ENCODE results near the gene STAG2. TPM values are rescaled to one million over a fixed set of nuclear protein-coding genes. Genes with fewer than 3 reads are reported as not detected.
A peak's percentile ranks its signal among the peaks of the same experiment; 100 is the strongest.

STAG2 gene
- polyA plus RNA-seq, 3 donors: 20.6 to 56.2 (median 40.9) TPM

- no peak overlapping the region for H3K4me3 ChIP-seq (replicated peaks in 1 of 3; ENCODE audit: low read depth in 2 of 3, low read length in 3 of 3)
- DNase-seq: no peak
- TF ChIP-seq CTCF (IDR thresholded peaks at IDR 0.05): no peak
- Mint-ChIP-seq H3K27me3 (ENCODE audit: low read depth in 3 of 3) (peaks cover 0 to 12% (median 1%) of the 10 kb centered on the region in 3 donors), H3K4me3 (no peak overlapping the region), H3K4me1 (peaks cover 46% of the 10 kb centered on the region), H3K9me3 (peaks cover 0 to 18% (median 12%) of the 10 kb centered on the region in 7 donors), H3K27ac (peak overlapping the region in 1 of 7 donors; percentile 56), H3K36me3 (peaks cover 2 to 3% of the 10 kb centered on the region in 2 donors)
- peaks cover 96% of the 10 kb centered on the region for H3K79me2 ChIP-seq (ENCODE audit: insufficient read depth, low read length)
- H3K9me3 ChIP-seq (replicated peaks in 1 of 2; ENCODE audit: control insufficient read depth in 1 of 2, insufficient read depth in 1 of 2, low read length in 2 of 2): no peaks in the 10 kb centered on the region
- H3K4me1 ChIP-seq (ENCODE audit: control insufficient read depth in 1 of 2, insufficient read depth in 2 of 2, low read length in 2 of 2): peaks cover 18 to 41% of the 10 kb centered on the region in 2 donors
- H4K20me1 ChIP-seq (ENCODE audit: insufficient read depth, low read length): peaks cover 23% of the 10 kb centered on the region
- no peak overlapping the region for H3K9ac ChIP-seq (ENCODE audit: insufficient read depth, low read length, poor library complexity, severe bottlenecking)
- no peak overlapping the region for H2AFZ ChIP-seq (ENCODE audit: insufficient read depth, low read depth, low read length, poor library complexity, severe bottlenecking)
- no CpG with 5 or more reads among the region's 6 CpGs for WGBS (ENCODE audit: insufficient coverage)
- H3K4me2 ChIP-seq (replicated peaks; ENCODE audit: extremely low read depth, low read length, poor library complexity, severe bottlenecking): no peak overlapping the region
- H3K27me3 ChIP-seq (ENCODE audit: control insufficient read depth in 2 of 2, insufficient read depth in 2 of 2, low read length in 2 of 2): no peaks in the 10 kb centered on the region
- H3K36me3 ChIP-seq (replicated peaks in 1 of 2; ENCODE audit: control insufficient read depth in 1 of 2, insufficient read depth in 2 of 2, low read length in 2 of 2): no peaks in the 10 kb centered on the region
- no peak overlapping the region for H3K27ac ChIP-seq (ENCODE audit: low read depth in 1 of 2, low read length in 2 of 2)
- intact Hi-C loops (cut with micrococcal nuclease): loop anchor here in 1 of 2 donors (10.0 kb wide), 2 partner anchors 49 to 101 kb away; partner anchors contain the start of gene XIAP
These were observed 4.2 kb downstream of the STAG2 start for GRCh38 chrX:123965712-123966111.

- intact Hi-C loops (cut with micrococcal nuclease): loop anchor here in 1 of 2 donors (10.0 kb wide), 2 partner anchors 47 to 103 kb away; partner anchors contain the start of gene XIAP
- H3K4me1 Mint-ChIP-seq: peaks cover 55% of the 10 kb centered on the region
- no peak overlapping the region for H3K9ac ChIP-seq (ENCODE audit: insufficient read depth, low read length, poor library complexity, severe bottlenecking)
- H3K27ac ChIP-seq (ENCODE audit: low read depth in 1 of 2, low read length in 2 of 2): no peak overlapping the region
- H4K20me1 ChIP-seq (ENCODE audit: insufficient read depth, low read length): peaks cover 26% of the 10 kb centered on the region
- H3K4me1 ChIP-seq (ENCODE audit: control insufficient read depth in 1 of 2, insufficient read depth in 2 of 2, low read length in 2 of 2): peaks cover 27 to 56% of the 10 kb centered on the region in 2 donors
- H3K9me3 ChIP-seq (replicated peaks in 1 of 2; ENCODE audit: control insufficient read depth in 1 of 2, insufficient read depth in 1 of 2, low read length in 2 of 2): no peaks in the 10 kb centered on the region
- TF ChIP-seq CTCF (IDR thresholded peaks at IDR 0.05): no peak
- H3K4me3 Mint-ChIP-seq: no peak overlapping the region
- peak overlapping the region in 1 of 7 donors; percentile 41 for H3K27ac Mint-ChIP-seq
- peaks cover 2 to 3% of the 10 kb centered on the region in 2 donors for H3K36me3 Mint-ChIP-seq
- no peak overlapping the region for H3K4me2 ChIP-seq (replicated peaks; ENCODE audit: extremely low read depth, low read length, poor library complexity, severe bottlenecking)
- H2AFZ ChIP-seq (ENCODE audit: insufficient read depth, low read depth, low read length, poor library complexity, severe bottlenecking): no peak overlapping the region
- no peaks in the 10 kb centered on the region for H3K27me3 ChIP-seq (ENCODE audit: control insufficient read depth in 2 of 2, insufficient read depth in 2 of 2, low read length in 2 of 2)
- peaks cover 0 to 7% (median 2%) of the 10 kb centered on the region in 7 donors for H3K9me3 Mint-ChIP-seq
- H3K27me3 Mint-ChIP-seq (ENCODE audit: low read depth in 3 of 3): peaks cover 0 to 11% (median 1%) of the 10 kb centered on the region in 3 donors
- H3K36me3 ChIP-seq (replicated peaks in 1 of 2; ENCODE audit: control insufficient read depth in 1 of 2, insufficient read depth in 2 of 2, low read length in 2 of 2): no peaks in the 10 kb centered on the region
- H3K79me2 ChIP-seq (ENCODE audit: insufficient read depth, low read length): peaks cover 98% of the 10 kb centered on the region
- DNase-seq: no peak
- WGBS (ENCODE audit: insufficient coverage): no CpG with 5 or more reads among the region's 7 CpGs
- no peak overlapping the region for H3K4me3 ChIP-seq (replicated peaks in 1 of 3; ENCODE audit: low read depth in 2 of 3, low read length in 3 of 3)
These were observed 6.0 kb downstream of the STAG2 start for GRCh38 chrX:123967497-123967896.
